HuH-7 (cell line): Measurements from ENCODE around the gene MYH7B.

Experiments used
- DNase-seq: peaks from one replicate; pipeline ENCODE4 v3.0.0; 2011; ENCODE audit warnings: low spot score

The MYH7B gene

DNA sequence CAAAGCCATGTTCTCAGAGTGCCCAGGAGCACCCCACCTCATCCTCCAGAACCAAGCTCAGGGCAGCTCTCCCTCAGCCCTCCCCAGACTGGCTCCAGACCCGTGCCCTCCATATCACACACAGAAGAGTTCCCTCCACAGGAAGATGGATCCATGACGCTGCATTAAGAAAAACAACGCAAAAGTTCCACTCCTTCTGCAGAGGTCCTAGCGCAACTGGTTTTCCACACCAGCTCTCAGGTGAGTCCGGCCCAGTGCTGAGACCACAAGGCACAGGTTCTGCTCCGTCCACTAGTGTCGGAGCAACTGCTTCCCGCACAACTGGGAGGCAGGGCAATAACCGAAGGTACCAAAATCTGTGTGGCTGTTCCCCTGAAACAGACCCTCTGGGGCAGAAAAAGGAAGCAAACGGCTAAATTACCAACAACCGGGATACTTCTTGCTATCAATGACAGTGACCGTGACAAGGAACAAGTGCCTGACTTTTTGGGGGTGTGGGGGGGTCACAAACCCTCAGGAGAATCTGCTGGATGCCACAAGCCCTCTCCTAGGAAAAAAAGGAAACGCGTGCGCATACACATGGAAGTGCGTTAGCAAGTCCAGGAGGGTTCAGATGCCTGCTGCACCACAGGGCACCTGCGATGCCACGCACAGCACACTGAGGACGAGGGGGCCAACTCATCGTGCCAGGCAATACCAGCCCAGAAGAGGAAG is 49.2 kb downstream of the MYH7B start:
- DNase-seq, result no peak
